ENCODE data around the gene ABHD2. TPM values are rescaled to one million over a fixed set of nuclear protein-coding genes. Genes with fewer than 3 reads are reported as not detected.
"Not testable (repeated sequence)": the region's sequence is repeated elsewhere in the genome, so short reads cannot be mapped to it uniquely, and the experiment has no call there.

Gene ABHD2
- total RNA-seq, 4 donors from 2014 or later: 37.8 to 81.5 (median 58.3) TPM

DNA sequence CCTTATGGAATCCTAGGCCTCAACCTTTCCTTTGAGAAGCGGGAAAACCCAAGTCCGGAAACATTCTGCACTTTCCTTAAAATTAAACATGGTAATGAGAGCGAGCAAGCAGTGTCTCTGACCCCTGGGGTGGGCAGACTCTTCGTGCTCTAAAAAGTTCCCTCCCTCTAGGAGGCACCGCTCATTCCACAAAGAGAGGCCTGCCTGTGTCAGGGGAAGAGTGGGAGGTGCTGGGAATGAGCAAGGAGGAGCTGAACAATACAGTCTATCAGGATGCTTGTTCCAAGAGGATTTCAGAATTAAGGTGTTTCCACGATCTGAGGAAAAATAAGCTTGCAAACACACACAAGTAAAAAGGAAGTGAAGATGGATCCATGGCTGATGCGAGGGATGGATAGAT lies 139.2 kb downstream of the ABHD2 start:
- intact Hi-C loops (cut with DNase I; ENCODE audit: low total_unique reads): no loop called here
- WGBS, 2 donors (ENCODE audit: low coverage in 1 of 2): 82 to 87% methylated on average over 7 of the region's 7 CpGs
- no peak for TF ChIP-seq EP300 (IDR thresholded peaks at IDR 0.05; ENCODE audit: low read depth)
- TF ChIP-seq POLR2A (IDR thresholded peaks at IDR 0.05): no peak
- no peak for TF ChIP-seq POLR2AphosphoS5 (IDR thresholded peaks at IDR 0.05)
- TF ChIP-seq, protein P1, sequence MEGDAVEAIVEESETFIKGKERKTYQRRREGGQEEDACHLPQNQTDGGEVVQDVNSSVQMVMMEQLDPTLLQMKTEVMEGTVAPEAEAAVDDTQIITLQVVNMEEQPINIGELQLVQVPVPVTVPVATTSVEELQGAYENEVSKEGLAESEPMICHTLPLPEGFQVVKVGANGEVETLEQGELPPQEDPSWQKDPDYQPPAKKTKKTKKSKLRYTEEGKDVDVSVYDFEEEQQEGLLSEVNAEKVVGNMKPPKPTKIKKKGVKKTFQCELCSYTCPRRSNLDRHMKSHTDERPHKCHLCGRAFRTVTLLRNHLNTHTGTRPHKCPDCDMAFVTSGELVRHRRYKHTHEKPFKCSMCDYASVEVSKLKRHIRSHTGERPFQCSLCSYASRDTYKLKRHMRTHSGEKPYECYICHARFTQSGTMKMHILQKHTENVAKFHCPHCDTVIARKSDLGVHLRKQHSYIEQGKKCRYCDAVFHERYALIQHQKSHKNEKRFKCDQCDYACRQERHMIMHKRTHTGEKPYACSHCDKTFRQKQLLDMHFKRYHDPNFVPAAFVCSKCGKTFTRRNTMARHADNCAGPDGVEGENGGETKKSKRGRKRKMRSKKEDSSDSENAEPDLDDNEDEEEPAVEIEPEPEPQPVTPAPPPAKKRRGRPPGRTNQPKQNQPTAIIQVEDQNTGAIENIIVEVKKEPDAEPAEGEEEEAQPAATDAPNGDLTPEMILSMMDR (IDR thresholded peaks at IDR 0.05): no peak
- H3K27me3 ChIP-seq: no peaks in the 10 kb centered on the region
- H3K9me3 ChIP-seq: no peaks in the 10 kb centered on the region
- no peaks in the 10 kb centered on the region for H3K36me3 ChIP-seq
- H3K27ac ChIP-seq: no peak overlapping the region
- DNase-seq: no peak
- H3K4me3 ChIP-seq: no peak overlapping the region
- H3K4me1 ChIP-seq: no peaks in the 10 kb centered on the region
- in situ Hi-C loops (cut with MboI; ENCODE audit: low pct_ligation_motif_present in 1 of 4, low pct_unique_long_range_greater_than_20kb in 1 of 4, low sequenced_read_pairs in 3 of 4): no loop called here

DNA sequence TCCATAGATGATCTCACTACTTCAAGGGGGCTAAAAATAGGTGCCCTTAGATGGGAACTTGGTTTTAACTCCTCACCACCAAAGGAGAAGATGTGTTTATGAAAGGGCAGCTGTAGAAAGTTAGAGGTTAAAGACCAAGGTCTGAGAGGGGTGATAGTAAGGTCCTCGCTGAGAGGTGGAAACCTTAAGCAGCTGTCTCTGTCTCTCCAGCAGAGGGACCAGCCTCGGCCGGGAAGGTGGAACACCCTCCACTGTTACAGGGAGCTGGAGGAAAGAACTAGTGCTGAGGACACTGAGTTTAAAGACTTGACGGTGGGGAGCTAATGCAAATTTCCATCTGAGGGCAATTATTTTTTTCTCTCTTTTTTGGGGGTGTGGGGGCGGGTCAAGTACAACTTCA lies 142.0 kb downstream of the ABHD2 start:
- Histone ChIP-seq H3K27ac (no peak overlapping the region), H3K4me1 (no peaks in the 10 kb centered on the region), H3K4me3 (no peak overlapping the region), H3K9me3 (no peaks in the 10 kb centered on the region), H3K27me3 (no peaks in the 10 kb centered on the region), H3K36me3 (no peaks in the 10 kb centered on the region)
- no peak for DNase-seq
- TF ChIP-seq POLR2A (IDR thresholded peaks at IDR 0.05) (no peak), POLR2AphosphoS5 (IDR thresholded peaks at IDR 0.05) (no peak), EP300 (IDR thresholded peaks at IDR 0.05; ENCODE audit: low read depth) (no peak)
- TF ChIP-seq, protein P1 (IDR thresholded peaks at IDR 0.05): no peak
- 64 to 67% methylated on average over 4 to 5 of the region's 5 CpGs for WGBS, 2 donors (ENCODE audit: low coverage in 1 of 2)
- intact Hi-C loops (cut with DNase I; ENCODE audit: low total_unique reads) (no loop called here), in situ Hi-C loops (cut with MboI; ENCODE audit: low pct_ligation_motif_present in 1 of 4, low pct_unique_long_range_greater_than_20kb in 1 of 4, low sequenced_read_pairs in 3 of 4) (no loop called here)

DNA sequence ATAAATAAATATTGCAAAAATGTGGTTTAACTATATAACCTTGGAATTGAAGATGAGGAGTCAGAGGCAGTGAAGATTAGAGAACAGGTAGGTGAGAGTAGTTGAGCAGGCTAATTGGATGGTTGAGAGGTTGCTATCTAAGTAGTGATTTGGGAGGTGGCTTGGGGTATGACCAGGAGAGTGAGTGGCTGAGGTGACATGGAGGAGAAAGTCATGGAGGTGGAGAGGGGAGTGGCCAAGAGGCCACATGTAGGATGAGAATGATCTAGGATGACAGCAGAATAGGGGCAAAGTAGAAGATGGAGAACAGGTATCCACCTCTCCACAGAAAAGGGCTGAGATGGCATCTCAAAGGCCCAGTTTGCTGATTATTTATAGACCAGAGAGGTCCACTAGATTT lies 143.6 kb downstream of the ABHD2 start:
- intact Hi-C loops (cut with DNase I; ENCODE audit: low total_unique reads) (no loop called here), in situ Hi-C loops (cut with MboI; ENCODE audit: low pct_ligation_motif_present in 1 of 4, low pct_unique_long_range_greater_than_20kb in 1 of 4, low sequenced_read_pairs in 3 of 4) (no loop called here)
- Histone ChIP-seq H3K27me3 (no peaks in the 10 kb centered on the region), H3K4me1 (no peaks in the 10 kb centered on the region), H3K4me3 (no peak overlapping the region), H3K9me3 (no peaks in the 10 kb centered on the region), H3K27ac (no peak overlapping the region), H3K36me3 (no peaks in the 10 kb centered on the region)
- TF ChIP-seq POLR2AphosphoS5 (IDR thresholded peaks at IDR 0.05) (no peak), POLR2A (IDR thresholded peaks at IDR 0.05) (no peak), EP300 (IDR thresholded peaks at IDR 0.05; ENCODE audit: low read depth) (no peak)
- TF ChIP-seq, protein P1 (IDR thresholded peaks at IDR 0.05): no peak
- no peak for DNase-seq

DNA sequence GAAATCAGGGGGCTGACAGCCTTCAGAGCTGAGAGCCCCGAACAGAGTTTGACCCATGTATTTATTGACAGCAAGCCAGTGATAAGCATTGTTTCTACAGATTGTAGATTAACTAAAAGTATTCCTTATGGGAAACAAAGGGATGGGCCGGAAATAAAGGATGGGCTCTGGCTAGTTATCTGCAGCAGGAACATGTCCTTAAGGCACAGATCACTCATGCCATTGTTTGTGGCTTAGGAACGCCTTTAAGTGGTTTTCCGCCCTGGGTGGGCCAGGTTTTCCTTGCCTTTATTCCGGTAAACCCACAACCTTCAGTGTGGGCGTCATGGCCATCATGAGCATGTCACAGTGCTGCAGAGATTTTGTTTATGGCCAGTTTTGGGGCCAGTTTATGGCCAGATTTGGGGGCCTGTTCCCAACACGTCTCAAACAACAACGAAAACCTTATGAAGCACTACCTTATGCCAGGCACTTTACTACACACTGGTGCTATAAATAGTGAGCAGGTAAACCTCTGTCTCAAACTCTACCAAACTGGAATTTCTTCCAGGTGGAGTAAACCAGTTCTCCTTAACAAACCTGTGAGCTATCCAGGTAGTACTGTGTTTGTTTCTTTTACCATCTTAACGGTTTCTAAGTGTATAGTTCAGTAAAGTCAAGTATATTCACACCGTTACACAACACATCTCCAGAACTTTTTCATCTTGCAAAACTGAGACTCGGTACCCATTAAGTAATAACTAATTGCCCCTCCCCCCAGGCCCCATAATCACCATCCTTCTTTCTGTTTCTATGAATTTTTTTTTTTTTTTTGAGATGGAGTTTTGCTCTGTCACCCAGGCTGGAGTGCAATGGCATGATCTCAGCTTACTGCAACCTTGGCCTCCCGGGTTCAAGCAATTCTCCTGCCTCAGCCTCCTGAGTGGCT lies 151.9 kb downstream of the ABHD2 start:
- H3K4me3 ChIP-seq; intact Hi-C loops (cut with DNase I; ENCODE audit: low total_unique reads); DNase-seq; H3K27me3 ChIP-seq; H3K27ac ChIP-seq; H3K9me3 ChIP-seq; H3K36me3 ChIP-seq; in situ Hi-C loops (cut with MboI; ENCODE audit: low pct_ligation_motif_present in 1 of 4, low pct_unique_long_range_greater_than_20kb in 1 of 4, low sequenced_read_pairs in 3 of 4): not testable (repeated sequence)
- 79 to 92% methylated on average over 4 to 12 of the region's 12 CpGs for WGBS, 2 donors (ENCODE audit: low coverage in 1 of 2)
- H3K4me1 ChIP-seq: peaks cover 8 to 16% (median 11%) of the 10 kb centered on the region in 4 donors
